ENCODE results near the gene POC1A.

The POC1A gene

GRCh38 chr3:52065264-52065756 is 88.9 kb downstream of the POC1A start:
- DNase-seq (ENCODE audit: low spot score), result no peak

- DNase-seq (ENCODE audit: low spot score), result no peak
These were observed 89.7 kb downstream of the POC1A start for GRCh38 chr3:52064561-52064960.

- no peak for DNase-seq (ENCODE audit: low spot score)
These were observed 91.0 kb downstream of the POC1A start for GRCh38 chr3:52063026-52063723.

- DNase-seq (ENCODE audit: low spot score), result peak; percentile 85
These were observed 91.7 kb downstream of the POC1A start for GRCh38 chr3:52062505-52062904.

- no peak for DNase-seq (ENCODE audit: low spot score)
These were observed 92.9 kb downstream of the POC1A start for GRCh38 chr3:52061121-52061910.

GRCh38 chr3:52059781-52060180 is 94.4 kb downstream of the POC1A start:
- DNase-seq (ENCODE audit: low spot score), result no peak

- no peak for DNase-seq (ENCODE audit: low spot score)
These were observed 96.3 kb downstream of the POC1A start for GRCh38 chr3:52057812-52058495.

GRCh38 chr3:52056968-52057811 is 97.0 kb downstream of the POC1A start:
- DNase-seq (ENCODE audit: low spot score), result peak; percentile 99

- peak; percentile 73 for DNase-seq (ENCODE audit: low spot score)
These were observed 97.7 kb downstream of the POC1A start, which contains the start of gene DUSP7 for GRCh38 chr3:52056521-52056967. TSS of gene DUSP7 (minus strand) at chr3:52056571. CDS start at chr3:52056366, 205 bp downstream.

- peak; percentile 60 for DNase-seq (ENCODE audit: low spot score)
These were observed 98.5 kb downstream of the POC1A start for GRCh38 chr3:52055537-52056351.

GRCh38 chr3:52054661-52055511 is 99.3 kb downstream of the POC1A start:
- DNase-seq (ENCODE audit: low spot score), result peak; percentile 60

GRCh38 chr3:52053307-52054304 is 100.6 kb downstream of the POC1A start:
- peak; percentile 55 for DNase-seq (ENCODE audit: low spot score)

- peak; percentile 95 for DNase-seq (ENCODE audit: low spot score)
These were observed 101.4 kb downstream of the POC1A start for GRCh38 chr3:52052831-52053306.

GRCh38 chr3:52051444-52051843 is 102.8 kb downstream of the POC1A start:
- no peak for DNase-seq (ENCODE audit: low spot score)

GRCh38 chr3:52050571-52050970 is 103.7 kb downstream of the POC1A start:
- DNase-seq (ENCODE audit: low spot score), result no peak

- no peak for DNase-seq (ENCODE audit: low spot score)
These were observed 104.7 kb downstream of the POC1A start for GRCh38 chr3:52049503-52049902.

- no peak for DNase-seq (ENCODE audit: low spot score)
These were observed 106.8 kb downstream of the POC1A start for GRCh38 chr3:52047295-52047960.

GRCh38 chr3:52046902-52047239 is 107.4 kb downstream of the POC1A start:
- no peak for DNase-seq (ENCODE audit: low spot score)
